Stimulated activated CD4-positive, alpha-beta T cell treated with anti-CD3 and anti-CD28 coated beads, Interleukin-1b, Interleukin-23, amount 100 ng/mL, for 48 hours (primary cell): ENCODE data around the gene CCER1.

Source experiments
- DNase-seq: peaks from one replicate; pipeline ENCODE4 v3.0.0-alpha.2; 2020

The CCER1 gene

GRCh38 chr12:90916516-90916915 lies 38.5 kb downstream of the CCER1 start:
- DNase-seq = no peak

GRCh38 chr12:90915353-90915752 lies 39.6 kb downstream of the CCER1 start:
- DNase-seq = no peak

GRCh38 chr12:90910958-90911357 lies 44.0 kb downstream of the CCER1 start:
- DNase-seq = no peak

GRCh38 chr12:90909069-90909770 lies 45.8 kb downstream of the CCER1 start:
- DNase-seq = no peak

GRCh38 chr12:90908465-90908864 lies 46.5 kb downstream of the CCER1 start:
- DNase-seq = no peak

GRCh38 chr12:90905691-90906370 lies 49.1 kb downstream of the CCER1 start:
- no peak for DNase-seq

GRCh38 chr12:90902596-90902995 lies 52.4 kb downstream of the CCER1 start:
- no peak for DNase-seq
